K562 (cell line): ENCODE results near the gene DISC1. TPM values are rescaled to one million over a fixed set of nuclear protein-coding genes. Genes with fewer than 3 reads are reported as not detected.
"Not testable (repeated sequence)": the region's sequence is repeated elsewhere in the genome, so short reads cannot be mapped to it uniquely, and the experiment has no call there.

Experiments used
- ATAC-seq: fragments of 200-7000 bp; cut with Tn5 transposase; 3 replicates; pipeline ENCODE4 v1.9.1; 2020; ENCODE audit warnings: moderate library complexity
- BruUV-seq: library from RNA; stranded (reverse); fragments of 400-500 nt; replicated peaks from 2 replicates; lab custom pipeline; 2021; lab: Mats Ljungman, UMichigan
- CTCF ChIA-PET: fragments of 300-600 bp; formaldehyde crosslinking; extraction: SDS; loops from one replicate; lab custom pipeline; 2021; ENCODE audit warnings: low intra/inter-chr PET ratio; lab: Yijun Ruan, JAX
- POLR2A ChIA-PET: fragments of 300-600, 350-650 bp; sonication (Branson Sonifier 250); formaldehyde crosslinking; extraction: SDS; loops from one replicate; lab custom pipeline; 2021; ENCODE audit warnings: antibody characterized with exemption, inconsistent platforms; lab: Yijun Ruan, JAX
- DNase-seq, 4 experiments: peaks; one replicate each; pipeline versions ENCODE4 v3.0.0 to v3.0.0-alpha.2; 2011 to 2018; ENCODE audit warnings: low spot score in 3 of 4, mixed read lengths in 3 of 4; ENCODE audit errors: extremely low read depth in 1 of 4
- FAIRE-seq: peaks from 2 replicates; lab custom pipeline; 2011; peaks lifted over from hg19 to GRCh38; lab: Jason Lieb, UNC
- H2AFZ ChIP-seq: 2 replicates; pipeline ENCODE4 v1.6.0; 2011; ENCODE audit warnings: low read depth, low read length, control low read depth, inconsistent platforms
- H3K27ac ChIP-seq: fragments of 200-600 bp; 3 replicates; pipeline ENCODE4 v1.8.0; 2011; ENCODE audit warnings: low read depth, mild to moderate bottlenecking, control low read depth, inconsistent platforms, low read length, moderate library complexity, mixed read lengths; ENCODE audit errors: extremely low read depth
- H3K27me3 ChIP-seq, 2 experiments: fragments of 300-600 bp in 1 of 2; 2 replicates in 1 of 2; 3 replicates in 1 of 2; pipeline versions ENCODE4 v1.6.0 to v1.8.0; 2011; ENCODE audit warnings: inconsistent platforms in 2 of 2, low read length in 2 of 2, mild to moderate bottlenecking in 1 of 2, mixed read lengths in 1 of 2, moderate library complexity in 1 of 2; ENCODE audit not compliant: control insufficient read depth in 2 of 2, insufficient read depth in 2 of 2
- H3K36me3 ChIP-seq: fragments of 300-600 bp; 3 replicates; pipeline ENCODE4 v1.8.0; 2011; ENCODE audit warnings: mild to moderate bottlenecking, low read length, inconsistent platforms; ENCODE audit not compliant: control insufficient read depth, insufficient read depth
- H3K4me1 ChIP-seq, 2 experiments: fragments of 200-600 bp in 1 of 2; replicated peaks in 1 of 2; 2 replicates in 1 of 2; 3 replicates in 1 of 2; pipeline versions ENCODE4 v1.5.1 to v1.8.0; 2011; ENCODE audit warnings: inconsistent platforms in 2 of 2, low read length in 2 of 2, mild to moderate bottlenecking in 1 of 2, mixed read lengths in 1 of 2, moderate library complexity in 1 of 2; ENCODE audit not compliant: control insufficient read depth in 2 of 2, insufficient read depth in 2 of 2
- H3K4me2 ChIP-seq: 2 replicates; pipeline ENCODE4 v1.6.1; 2011; ENCODE audit warnings: low read length, control low read depth, inconsistent platforms, mixed read lengths; ENCODE audit not compliant: insufficient read depth
- H3K4me3 ChIP-seq: fragments of 200-600 bp; sonication (generic), shearing (Covaris generic); 2 replicates; pipeline ENCODE4 v1.5.1; 2016; ENCODE audit warnings: control low read depth, inconsistent platforms
- H3K79me2 ChIP-seq: fragments of 200-600 bp; 3 replicates; pipeline ENCODE4 v1.8.0; 2011; ENCODE audit warnings: low read length, inconsistent platforms; ENCODE audit not compliant: control insufficient read depth, insufficient read depth
- H3K9ac ChIP-seq, 2 experiments: 2 replicates each; pipeline versions ENCODE4 v1.6.0 to v1.6.1; 2011; ENCODE audit warnings: low read depth in 2 of 2, low read length in 2 of 2, control low read depth in 1 of 2, inconsistent platforms in 1 of 2, mild to moderate bottlenecking in 1 of 2, mixed read lengths in 1 of 2; ENCODE audit not compliant: insufficient read depth in 1 of 2
- H3K9me1 ChIP-seq: one replicate; pipeline ENCODE4 v1.6.0; 2011; ENCODE audit warnings: inconsistent platforms, mild to moderate bottlenecking, low read length, moderate library complexity; ENCODE audit not compliant: control insufficient read depth, insufficient read depth
- H3K9me3 ChIP-seq: replicated peaks from 2 replicates; pipeline ENCODE4 v1.5.1; 2011; ENCODE audit warnings: low read depth, low read length, inconsistent platforms; ENCODE audit not compliant: control insufficient read depth, insufficient read depth
- H4K20me1 ChIP-seq: replicated peaks from 2 replicates; pipeline ENCODE4 v1.6.1; 2011; ENCODE audit warnings: low read length, inconsistent platforms, mixed read lengths; ENCODE audit not compliant: control insufficient read depth, insufficient read depth
- ELK3 ChIP-seq: fragments of 450-650 bp; formaldehyde crosslinking; IDR thresholded peaks from 2 replicates; pipeline ENCODE4 v1.4.0; 2020; ENCODE audit warnings: mild to moderate bottlenecking
- KAT8 ChIP-seq: fragments of 450-650 bp; IDR thresholded peaks from 2 replicates; pipeline ENCODE4 v1.6.1; 2016; ENCODE audit warnings: low read depth, mild to moderate bottlenecking
- KLF13 ChIP-seq: fragments of 450-650 bp; IDR thresholded peaks from 2 replicates; pipeline ENCODE4 v1.6.1; 2016; ENCODE audit warnings: missing genetic modification characterization, low read depth, mild to moderate bottlenecking, missing compliant biosample characterization, moderate library complexity, borderline replicate concordance
- MGA ChIP-seq: fragments of 450-650 bp; IDR thresholded peaks from 2 replicates; pipeline ENCODE4 v1.6.1; 2016; ENCODE audit warnings: mild to moderate bottlenecking, moderate library complexity
- ZBTB26 ChIP-seq: fragments of 450-650 bp; formaldehyde crosslinking; IDR thresholded peaks from 2 replicates; pipeline ENCODE4 v1.4.0; 2022; ENCODE audit warnings: missing genetic modification characterization
- WGBS: fragments of 100-300 bp; shearing (Covaris generic); methylation state at CpG from one replicate; pipeline ENCODE4 v1.1.6; 2016; ENCODE audit warnings: low coverage, mixed read lengths; ENCODE audit not compliant: insufficient coverage; ENCODE audit errors: missing lambda C conversion rate; 5-methylcytosine and 5-hydroxymethylcytosine counted together
- in situ Hi-C: fragments of 300-500 bp; cut with MboI; formaldehyde crosslinking; loops from 4 replicates; pipeline ENCODE4 v1.15.0; 2018; ENCODE audit warnings: inconsistent platforms, mixed read lengths
- intact Hi-C: fragments of 100-400 bp; cut with micrococcal nuclease; formaldehyde crosslinking; loops from 2 replicates; pipeline ENCODE4 v1.14.2; 2022
- polyA plus RNA-seq, 8 experiments: library from polyadenylated mRNA; depleted of rRNA in 4 of 8; stranded (reverse) in 5 of 8; unstranded in 3 of 8; fragments of >200 nt; fragmentation: Nextera tagmentation in 2 of 8; fragmentation: Illumina TruSeq in 1 of 8; extraction: Ambion mirVana in 2 of 8; extraction: Trizol in 1 of 8; gene quantifications; 2 replicates each; pipeline versions ENCODE4 v1.2.1 to v1.2.3, GENCODE V29; 2011 to 2014; ENCODE audit warnings: inconsistent platforms in 1 of 8, missing spikeins in 1 of 8
- total RNA-seq, 7 experiments: library from RNA; depleted of rRNA in 6 of 7; stranded (reverse); fragments of >200 nt in 6 of 7; fragmentation: Illumina TruSeq in 2 of 7; extraction: Trizol in 2 of 7; gene quantifications; 2 replicates each; pipeline versions ENCODE4 v1.2.1 to v1.2.3, GENCODE V29; 2011 to 2021; ENCODE audit warnings: low replicate concordance in 1 of 7

Gene DISC1
- total and polyA plus RNA-seq, 9 of the 15 experiments (the other 6 are each of a cell fraction or from before 2014, with no cell fraction given), result 0.01 to 0.11 (median 0.08) TPM; not detected in 1

- no peak for TF ChIP-seq MGA
- no peak for TF ChIP-seq ELK3
- TF ChIP-seq KLF13 (tag), result no peak
- no peak for TF ChIP-seq KAT8
- TF ChIP-seq ZBTB26 (CRISPR knock-in tag), result no peak
These were observed 332.8 kb downstream of the DISC1 start (continued) for GRCh38 chr1:231959225-231959884.

- H4K20me1 ChIP-seq, H3K27ac ChIP-seq, H3K4me3 ChIP-seq, H2AFZ ChIP-seq, H3K79me2 ChIP-seq, DNase-seq, H3K9me3 ChIP-seq, H3K9me1 ChIP-seq, CTCF ChIA-PET, H3K4me1 ChIP-seq, H3K9ac ChIP-seq, intact Hi-C loops, H3K27me3 ChIP-seq, FAIRE-seq, ATAC-seq, in situ Hi-C loops, H3K4me2 ChIP-seq, POLR2A ChIA-PET, H3K36me3 ChIP-seq, BruUV-seq: not testable (repeated sequence)
- WGBS, result 0% methylated on average over 1 of the region's 1 CpG
These were observed 335.2 kb downstream of the DISC1 start for GRCh38 chr1:231961801-231962200.
